HepG2 (cell line): ENCODE results near the gene FER1L5. TPM values are rescaled to one million over a fixed set of nuclear protein-coding genes. Genes with fewer than 3 reads are reported as not detected.

Source experiments
- ATF5 ChIP-seq: sonication (generic); formaldehyde crosslinking; IDR thresholded peaks from 2 replicates; pipeline ENCODE4 v1.4.0; 2020; ENCODE audit warnings: mild to moderate bottlenecking, low read depth, missing genetic modification reagents
- CAMTA2 ChIP-seq: sonication (generic); formaldehyde crosslinking; IDR thresholded peaks from 2 replicates; pipeline ENCODE4 v1.4.0; 2020; ENCODE audit warnings: mild to moderate bottlenecking, missing genetic modification reagents, borderline replicate concordance
- CC2D1A ChIP-seq: sonication (generic); formaldehyde crosslinking; IDR thresholded peaks from 2 replicates; pipeline ENCODE4 v1.8.1; 2023; ENCODE audit warnings: mild to moderate bottlenecking, missing genetic modification reagents
- FOXP4 ChIP-seq: sonication (generic); formaldehyde crosslinking; IDR thresholded peaks from 2 replicates; pipeline ENCODE4 v1.4.0; 2020; ENCODE audit warnings: missing genetic modification reagents
- HES4 ChIP-seq: sonication (generic); formaldehyde crosslinking; IDR thresholded peaks from 2 replicates; pipeline ENCODE4 v1.9.0; 2021; ENCODE audit warnings: mild to moderate bottlenecking, missing genetic modification reagents, borderline replicate concordance
- HMG20A ChIP-seq: IDR thresholded peaks from 2 replicates; pipeline ENCODE4 v1.6.1; 2016; ENCODE audit warnings: borderline replicate concordance
- LBX2 ChIP-seq: sonication (generic); formaldehyde crosslinking; IDR thresholded peaks from 2 replicates; pipeline ENCODE4 v1.5.0; 2020; ENCODE audit warnings: missing genetic modification reagents, mild to moderate bottlenecking, borderline replicate concordance
- MZF1 ChIP-seq: sonication (generic); formaldehyde crosslinking; IDR thresholded peaks from 2 replicates; pipeline ENCODE4 v1.8.1; 2023; ENCODE audit warnings: mild to moderate bottlenecking, missing genetic modification reagents, borderline replicate concordance
- REL ChIP-seq: sonication (generic); formaldehyde crosslinking; conservative IDR thresholded peaks from 2 replicates; pipeline ENCODE4 v1.8.0; 2022; ENCODE audit warnings: mild to moderate bottlenecking, missing genetic modification reagents, moderate library complexity
- SATB2 ChIP-seq: sonication (generic); formaldehyde crosslinking; IDR thresholded peaks from 2 replicates; pipeline ENCODE4 v1.5.0; 2020; ENCODE audit warnings: missing genetic modification reagents
- TBP ChIP-seq: sonication (generic); formaldehyde crosslinking; IDR thresholded peaks from 2 replicates; pipeline ENCODE4 v1.5.0; 2020; ENCODE audit warnings: missing genetic modification reagents
- ZNF20 ChIP-seq: sonication (generic); formaldehyde crosslinking; IDR thresholded peaks from 2 replicates; pipeline ENCODE4 v1.4.0; 2020; ENCODE audit warnings: mild to moderate bottlenecking, moderate library complexity, missing genetic modification reagents
- ZNF230 ChIP-seq: sonication (generic); formaldehyde crosslinking; IDR thresholded peaks from 2 replicates; pipeline ENCODE4 v1.4.0; 2020; ENCODE audit warnings: mild to moderate bottlenecking, missing genetic modification reagents
- ZNF235 ChIP-seq: sonication (generic); formaldehyde crosslinking; IDR thresholded peaks from 2 replicates; pipeline ENCODE4 v1.8.1; 2023; ENCODE audit warnings: mild to moderate bottlenecking, missing genetic modification reagents, borderline replicate concordance
- ZNF34 ChIP-seq: sonication (generic); formaldehyde crosslinking; IDR thresholded peaks from 2 replicates; pipeline ENCODE4 v1.4.0; 2020; ENCODE audit warnings: mild to moderate bottlenecking, missing genetic modification reagents, borderline replicate concordance
- ZNF639 ChIP-seq: conservative IDR thresholded peaks from 2 replicates; pipeline ENCODE4 v1.6.1; 2018; ENCODE audit warnings: missing genetic modification reagents
- ZNF704 ChIP-seq: sonication (generic); formaldehyde crosslinking; IDR thresholded peaks from 2 replicates; pipeline ENCODE4 v1.8.1; 2023; ENCODE audit warnings: mild to moderate bottlenecking, inconsistent platforms, moderate library complexity, missing genetic modification reagents, borderline replicate concordance
- polyA plus RNA-seq, 8 experiments: library from polyadenylated mRNA; depleted of rRNA in 3 of 8; stranded (reverse) in 7 of 8; unstranded in 1 of 8; fragments of >200 nt; fragmentation: Illumina TruSeq in 4 of 8; extraction: Trizol in 4 of 8; gene quantifications; 2 replicates each; pipeline versions ENCODE4 v1.2.1 to v1.2.3, GENCODE V29; 2011 to 2016; ENCODE audit warnings: low read depth in 4 of 8, missing spikeins in 1 of 8, mixed read lengths in 1 of 8; ENCODE audit not compliant: insufficient read depth in 1 of 8
- total RNA-seq, 5 experiments: library from RNA; depleted of rRNA; stranded (reverse); fragments of >200 nt; fragmentation: Illumina TruSeq; extraction: Trizol; gene quantifications; 2 replicates each; pipeline ENCODE4 v1.2.3, GENCODE V29; 2016; ENCODE audit warnings: low read depth in 1 of 5
- TF ChIP-seq, protein P1 (sequence below): sonication (generic); formaldehyde crosslinking; IDR thresholded peaks from 2 replicates; pipeline ENCODE4 v1.9.0; 2021; ENCODE audit warnings: missing genetic modification reagents, mild to moderate bottlenecking, borderline replicate concordance
- TF ChIP-seq, protein P2 (sequence below): sonication (generic); formaldehyde crosslinking; IDR thresholded peaks from 2 replicates; pipeline ENCODE4 v1.4.0; 2020; ENCODE audit warnings: mild to moderate bottlenecking, missing genetic modification reagents, borderline replicate concordance

Gene FER1L5
- total and polyA plus RNA-seq, 2 of the 13 experiments (the other 11 are each of a cell fraction or from before 2014, with no cell fraction given): 0.02 to 0.08 TPM

- TF ChIP-seq ZNF704 (CRISPR knock-in tag) (no peak; the same call in 1 of the 2 replicates), ZNF639 (CRISPR knock-in tag) (no peak), ZNF235 (CRISPR knock-in tag) (peak; percentile 59; the same call in 1 of the 2 replicates), MZF1 (CRISPR knock-in tag) (no peak), SATB2 (CRISPR knock-in tag) (0 out of 2 replicates have a peak, but pooled peaks have one; percentile 19), HES4 (CRISPR knock-in tag) (no peak), REL (CRISPR knock-in tag) (peak; percentile 5; the same call in 1 of the 2 replicates), TBP (CRISPR knock-in tag) (no peak), CAMTA2 (CRISPR knock-in tag) (peak; percentile 51; the same call in 1 of the 2 replicates), ZNF20 (CRISPR knock-in tag) (0 out of 2 replicates have a peak, but pooled peaks have one; percentile 7), CC2D1A (CRISPR knock-in tag) (peak; percentile 55; the same call in 1 of the 2 replicates), HMG20A (CRISPR knock-in tag) (no peak), ZNF34 (CRISPR knock-in tag) (no peak), FOXP4 (CRISPR knock-in tag) (no peak), ATF5 (CRISPR knock-in tag) (0 out of 2 replicates have a peak, but pooled peaks have one; percentile 64), ZNF230 (CRISPR knock-in tag) (peak; percentile 81; the same call in 1 of the 2 replicates), LBX2 (CRISPR knock-in tag) (no peak)
- TF ChIP-seq, protein P1, sequence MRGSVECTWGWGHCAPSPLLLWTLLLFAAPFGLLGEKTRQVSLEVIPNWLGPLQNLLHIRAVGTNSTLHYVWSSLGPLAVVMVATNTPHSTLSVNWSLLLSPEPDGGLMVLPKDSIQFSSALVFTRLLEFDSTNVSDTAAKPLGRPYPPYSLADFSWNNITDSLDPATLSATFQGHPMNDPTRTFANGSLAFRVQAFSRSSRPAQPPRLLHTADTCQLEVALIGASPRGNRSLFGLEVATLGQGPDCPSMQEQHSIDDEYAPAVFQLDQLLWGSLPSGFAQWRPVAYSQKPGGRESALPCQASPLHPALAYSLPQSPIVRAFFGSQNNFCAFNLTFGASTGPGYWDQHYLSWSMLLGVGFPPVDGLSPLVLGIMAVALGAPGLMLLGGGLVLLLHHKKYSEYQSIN (CRISPR knock-in tag): 0 out of 2 replicates have a peak, but pooled peaks have one; percentile 30
- TF ChIP-seq, protein P2, sequence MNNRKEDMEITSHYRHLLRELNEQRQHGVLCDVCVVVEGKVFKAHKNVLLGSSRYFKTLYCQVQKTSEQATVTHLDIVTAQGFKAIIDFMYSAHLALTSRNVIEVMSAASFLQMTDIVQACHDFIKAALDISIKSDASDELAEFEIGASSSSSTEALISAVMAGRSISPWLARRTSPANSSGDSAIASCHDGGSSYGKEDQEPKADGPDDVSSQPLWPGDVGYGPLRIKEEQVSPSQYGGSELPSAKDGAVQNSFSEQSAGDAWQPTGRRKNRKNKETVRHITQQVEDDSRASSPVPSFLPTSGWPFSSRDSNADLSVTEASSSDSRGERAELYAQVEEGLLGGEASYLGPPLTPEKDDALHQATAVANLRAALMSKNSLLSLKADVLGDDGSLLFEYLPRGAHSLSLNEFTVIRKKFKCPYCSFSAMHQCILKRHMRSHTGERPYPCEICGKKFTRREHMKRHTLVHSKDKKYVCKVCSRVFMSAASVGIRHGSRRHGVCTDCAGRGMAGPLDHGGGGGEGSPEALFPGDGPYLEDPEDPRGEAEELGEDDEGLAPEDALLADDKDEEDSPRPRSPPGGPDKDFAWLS (CRISPR knock-in tag): 0 out of 2 replicates have a peak, but pooled peaks have one; percentile 43
These were observed 5.0 kb upstream of the FER1L5 start (continued) for GRCh38 chr2:96637385-96638143.
